H9 (cell line): ENCODE data around the gene CTNNA3. TPM values are rescaled to one million over a fixed set of nuclear protein-coding genes. Genes with fewer than 3 reads are reported as not detected.

Experiments
- DNase-seq: peaks from one replicate; pipeline ENCODE4 v3.0.0-alpha.2; 2017
- H2AFZ ChIP-seq: one replicate; pipeline ENCODE4 v1.6.1; 2013; ENCODE audit warnings: mild to moderate bottlenecking, low read length, control low read depth, moderate library complexity
- H2AK5ac ChIP-seq: 2 replicates; pipeline ENCODE4 v1.6.1; 2013; ENCODE audit warnings: low read length, control low read depth, mixed read lengths; ENCODE audit not compliant: insufficient read length
- H2BK120ac ChIP-seq: one replicate; pipeline ENCODE4 v1.6.1; 2013; ENCODE audit warnings: low read depth, mild to moderate bottlenecking, low read length, control low read depth, inconsistent platforms; ENCODE audit not compliant: poor library complexity, severe bottlenecking
- H2BK12ac ChIP-seq: 2 replicates; pipeline ENCODE4 v1.6.1; 2013; ENCODE audit warnings: low read length, control low read depth, mixed read lengths, low read depth; ENCODE audit not compliant: insufficient read length
- H2BK15ac ChIP-seq: 2 replicates; pipeline ENCODE4 v1.6.1; 2013; ENCODE audit warnings: low read depth, low read length, control low read depth
- H2BK20ac ChIP-seq: one replicate; pipeline ENCODE4 v1.6.1; 2013; ENCODE audit warnings: low read depth, mild to moderate bottlenecking, low read length, control low read depth, inconsistent platforms; ENCODE audit not compliant: poor library complexity, severe bottlenecking
- H2BK5ac ChIP-seq: 2 replicates; pipeline ENCODE4 v1.6.1; 2013; ENCODE audit warnings: low read length, control low read depth, mixed read lengths; ENCODE audit not compliant: insufficient read length
- H3K14ac ChIP-seq: 2 replicates; pipeline ENCODE4 v1.6.1; 2013; ENCODE audit warnings: low read length, control low read depth; ENCODE audit not compliant: insufficient read depth
- H3K18ac ChIP-seq: 2 replicates; pipeline ENCODE4 v1.6.1; 2013; ENCODE audit warnings: low read depth, mild to moderate bottlenecking, mixed read lengths, low read length, control low read depth; ENCODE audit not compliant: insufficient read length
- H3K23ac ChIP-seq: 2 replicates; pipeline ENCODE4 v1.6.1; 2013; ENCODE audit warnings: low read length, control low read depth, mixed read lengths, low read depth; ENCODE audit not compliant: insufficient read length
- H3K23me2 ChIP-seq: 2 replicates; pipeline ENCODE4 v1.6.1; 2013; ENCODE audit warnings: low read depth, mild to moderate bottlenecking, mixed read lengths, low read length, control low read depth; ENCODE audit not compliant: insufficient read length, poor library complexity, severe bottlenecking
- H3K27ac ChIP-seq: 2 replicates; pipeline ENCODE4 v1.5.1; 2013; ENCODE audit warnings: low read length, control low read depth, mixed read lengths, low read depth; ENCODE audit not compliant: insufficient read length
- H3K27me3 ChIP-seq: 2 replicates; pipeline ENCODE4 v1.6.1; 2013; ENCODE audit warnings: low read length, control low read depth, inconsistent platforms; ENCODE audit not compliant: insufficient read depth
- H3K4ac ChIP-seq: 2 replicates; pipeline ENCODE4 v1.6.1; 2013; ENCODE audit warnings: low read depth, mild to moderate bottlenecking, control low read depth, inconsistent platforms, low read length, moderate library complexity
- H3K4me1 ChIP-seq: 2 replicates; pipeline ENCODE4 v1.6.1; 2013; ENCODE audit warnings: low read length, control low read depth, inconsistent platforms; ENCODE audit not compliant: insufficient read depth
- H3K4me2 ChIP-seq: 2 replicates; pipeline ENCODE4 v1.6.1; 2013; ENCODE audit warnings: low read length, control low read depth, mixed read lengths; ENCODE audit not compliant: insufficient read length, insufficient read depth
- H3K56ac ChIP-seq: 2 replicates; pipeline ENCODE4 v1.6.1; 2013; ENCODE audit warnings: low read depth, mild to moderate bottlenecking, mixed read lengths, low read length, control low read depth; ENCODE audit not compliant: insufficient read length
- H3K79me1 ChIP-seq: 2 replicates; pipeline ENCODE4 v1.6.1; 2013; ENCODE audit warnings: low read depth, mild to moderate bottlenecking, moderate library complexity, low read length, control low read depth, inconsistent platforms; ENCODE audit not compliant: insufficient read depth, poor library complexity, severe bottlenecking
- H3K79me2 ChIP-seq: 2 replicates; pipeline ENCODE4 v1.6.1; 2013; ENCODE audit warnings: low read length, control low read depth, inconsistent platforms; ENCODE audit not compliant: insufficient read depth
- H3K9ac ChIP-seq: 2 replicates; pipeline ENCODE4 v1.6.1; 2013; ENCODE audit warnings: low read length, control low read depth, mixed read lengths; ENCODE audit not compliant: insufficient read length; ENCODE audit errors: extremely low read depth
- H3K9me3 ChIP-seq: one replicate; pipeline ENCODE4 v1.6.1; 2013; ENCODE audit warnings: low read depth, low read length, inconsistent platforms; ENCODE audit not compliant: control insufficient read depth
- H3T11ph ChIP-seq: one replicate; pipeline ENCODE4 v1.6.1; 2013; ENCODE audit warnings: mild to moderate bottlenecking, low read length, control low read depth, inconsistent platforms
- H4K20me1 ChIP-seq: one replicate; pipeline ENCODE4 v1.6.1; 2013; ENCODE audit not compliant: control insufficient read depth, insufficient read length, insufficient read depth
- H4K5ac ChIP-seq: 2 replicates; pipeline ENCODE4 v1.6.1; 2013; ENCODE audit warnings: low read depth, mild to moderate bottlenecking, mixed read lengths, low read length, control low read depth; ENCODE audit not compliant: insufficient read length
- H4K8ac ChIP-seq: replicated peaks from 2 replicates; pipeline ENCODE4 v1.6.1; 2013; ENCODE audit warnings: low read length, control low read depth, mixed read lengths, low read depth; ENCODE audit not compliant: insufficient read length
- H4K91ac ChIP-seq: 2 replicates; pipeline ENCODE4 v1.6.1; 2013; ENCODE audit warnings: low read depth, mild to moderate bottlenecking, moderate library complexity, mixed read lengths, low read length, control low read depth; ENCODE audit not compliant: insufficient read length
- H3K27ac Mint-ChIP-seq, 3 experiments: 2 replicates in 2 of 3; 3 replicates in 1 of 3; pipeline ENCODE4 v1.8.0; 2020 to 2021; ENCODE audit warnings: mixed read lengths in 3 of 3, mild to moderate bottlenecking in 1 of 3, moderate library complexity in 1 of 3
- H3K27me3 Mint-ChIP-seq: 2 replicates; pipeline ENCODE4 v1.8.0; 2021; ENCODE audit warnings: low read depth, mild to moderate bottlenecking, moderate library complexity, mixed read lengths
- H3K36me3 Mint-ChIP-seq, 3 experiments: 2 replicates in 2 of 3; 3 replicates in 1 of 3; pipeline ENCODE4 v1.8.0; 2020 to 2021; ENCODE audit warnings: low read depth in 3 of 3, mixed read lengths in 3 of 3; ENCODE audit not compliant: insufficient read depth in 1 of 3
- H3K4me1 Mint-ChIP-seq, 2 experiments: 2 replicates each; pipeline ENCODE4 v1.8.0; 2020; ENCODE audit warnings: mixed read lengths in 2 of 2
- H3K4me3 Mint-ChIP-seq, 2 experiments: 2 replicates in 1 of 2; 3 replicates in 1 of 2; pipeline ENCODE4 v1.8.0; 2020 to 2021; ENCODE audit warnings: mild to moderate bottlenecking in 2 of 2, mixed read lengths in 2 of 2, moderate library complexity in 1 of 2
- H3K9me3 Mint-ChIP-seq, 2 experiments: 2 replicates in 1 of 2; 3 replicates in 1 of 2; pipeline ENCODE4 v1.8.0; 2020; ENCODE audit warnings: mild to moderate bottlenecking in 2 of 2, mixed read lengths in 2 of 2, moderate library complexity in 1 of 2
- WGBS: extraction: QIAGEN DNeasy Blood & Tissue Kit; methylation state at CpG from one replicate; pipeline ENCODE4 v1.1.7; 2013; ENCODE audit warnings: missing lambda C conversion rate, low lambda C conversion rate, mixed read lengths; ENCODE audit not compliant: insufficient read length; ENCODE audit errors: extremely low coverage; 5-methylcytosine and 5-hydroxymethylcytosine counted together
- total RNA-seq: library from RNA; stranded (reverse); gene quantifications from 2 replicates; pipeline ENCODE4 v1.2.1, GENCODE V29; 2021
- TF ChIP-seq, protein P1 (sequence below): fragments of 200-600 bp; sonication (generic); conservative IDR thresholded peaks from 3 replicates; pipeline ENCODE4 v1.8.0; 2021; ENCODE audit warnings: antibody characterized with exemption, mild to moderate bottlenecking

Gene CTNNA3
- total RNA-seq, 1 experiment from 2014 or later, result 3.3 TPM

DNA sequence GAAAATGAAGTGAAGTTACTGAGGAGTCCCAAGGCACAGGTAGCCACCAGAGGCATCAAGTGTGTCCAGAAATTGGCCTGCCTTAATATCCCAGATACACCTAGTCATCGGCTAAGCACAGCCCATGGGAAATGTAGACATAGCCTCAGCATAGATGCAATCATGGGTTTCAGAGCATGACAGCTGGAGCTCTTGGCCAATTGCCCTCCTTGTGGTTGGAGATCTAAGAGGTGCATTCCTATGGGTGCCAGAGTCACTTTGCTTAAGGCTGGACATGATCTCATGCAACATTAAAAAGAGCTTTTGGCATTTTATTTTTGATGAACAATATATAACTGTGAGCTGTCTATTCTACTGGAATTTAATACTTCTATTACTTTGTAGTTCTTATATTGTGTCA lies 1528.2 kb downstream of the CTNNA3 start:
- no peak for DNase-seq
- Histone ChIP-seq H3K14ac (no peak overlapping the region), H2BK15ac (no peak overlapping the region), H3K23ac (no peak overlapping the region), H4K5ac (no peak overlapping the region), H4K8ac (no peak overlapping the region), H3K56ac (no peak overlapping the region), H3K4ac (no peak overlapping the region), H4K20me1 (no peaks in the 10 kb centered on the region), H3K27me3 (no peaks in the 10 kb centered on the region), H2BK12ac (no peak overlapping the region), H3K79me1 (no peaks in the 10 kb centered on the region), H3K23me2 (no peaks in the 10 kb centered on the region), H3K27ac (no peak overlapping the region), H3K18ac (no peak overlapping the region), H2AK5ac (no peak overlapping the region), H2BK5ac (no peak overlapping the region), H3T11ph (no peak overlapping the region), H4K91ac (no peak overlapping the region), H2BK120ac (no peak overlapping the region), H3K4me2 (no peak overlapping the region), H3K9me3 (no peaks in the 10 kb centered on the region), H3K79me2 (no peaks in the 10 kb centered on the region), H2BK20ac (no peak overlapping the region), H3K9ac (no peak overlapping the region), H2AFZ (no peak overlapping the region), H3K4me1 (no peaks in the 10 kb centered on the region)
- H3K27ac Mint-ChIP-seq, result no peak overlapping the region
- WGBS, result no CpG with 5 or more reads among the region's 1 CpG
- no peaks in the 10 kb centered on the region for H3K4me1 Mint-ChIP-seq
- peaks cover 0 to 4% (median 0%) of the 10 kb centered on the region in 3 experiments; a peak in 1 of 7 replicates for H3K36me3 Mint-ChIP-seq
- H3K9me3 Mint-ChIP-seq, result peaks cover 2 to 4% of the 10 kb centered on the region in 2 experiments; a peak in 2 of 5 replicates
- no peak overlapping the region for H3K4me3 Mint-ChIP-seq
- TF ChIP-seq, protein P1, sequence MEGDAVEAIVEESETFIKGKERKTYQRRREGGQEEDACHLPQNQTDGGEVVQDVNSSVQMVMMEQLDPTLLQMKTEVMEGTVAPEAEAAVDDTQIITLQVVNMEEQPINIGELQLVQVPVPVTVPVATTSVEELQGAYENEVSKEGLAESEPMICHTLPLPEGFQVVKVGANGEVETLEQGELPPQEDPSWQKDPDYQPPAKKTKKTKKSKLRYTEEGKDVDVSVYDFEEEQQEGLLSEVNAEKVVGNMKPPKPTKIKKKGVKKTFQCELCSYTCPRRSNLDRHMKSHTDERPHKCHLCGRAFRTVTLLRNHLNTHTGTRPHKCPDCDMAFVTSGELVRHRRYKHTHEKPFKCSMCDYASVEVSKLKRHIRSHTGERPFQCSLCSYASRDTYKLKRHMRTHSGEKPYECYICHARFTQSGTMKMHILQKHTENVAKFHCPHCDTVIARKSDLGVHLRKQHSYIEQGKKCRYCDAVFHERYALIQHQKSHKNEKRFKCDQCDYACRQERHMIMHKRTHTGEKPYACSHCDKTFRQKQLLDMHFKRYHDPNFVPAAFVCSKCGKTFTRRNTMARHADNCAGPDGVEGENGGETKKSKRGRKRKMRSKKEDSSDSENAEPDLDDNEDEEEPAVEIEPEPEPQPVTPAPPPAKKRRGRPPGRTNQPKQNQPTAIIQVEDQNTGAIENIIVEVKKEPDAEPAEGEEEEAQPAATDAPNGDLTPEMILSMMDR, result no peak
- no peaks in the 10 kb centered on the region for H3K27me3 Mint-ChIP-seq
